ENCODE data around the gene YIPF4. TPM values are rescaled to one million over a fixed set of nuclear protein-coding genes. Genes with fewer than 3 reads are reported as not detected.

The YIPF4 gene
- total and polyA plus RNA-seq, 2 donors (not counting 3 experiments of a cell fraction or from before 2014, with no cell fraction given), result 8.6 to 40.1 TPM

- peaks cover 30% of the 10 kb centered on the region for H3K79me2 ChIP-seq (ENCODE audit: control insufficient read depth, insufficient read depth, low read length)
- BruUV-seq (replicated peaks), result TSS peak; percentile 85
- H3K4me3 ChIP-seq (replicated peaks in 1 of 3; ENCODE audit: insufficient read depth in 1 of 3, low read depth in 1 of 3, low read length in 3 of 3), result peak overlapping the region; percentile 86 to 94 (median 88)
- peak overlapping the region; percentile 88 for H3K4me2 ChIP-seq (ENCODE audit: insufficient read depth, low read length)
- dilution Hi-C loops (cut with MboI; ENCODE audit: extremely low pct_ligation_motif_present, low sequenced_read_pairs) (no loop called here), intact Hi-C loops (cut with micrococcal nuclease) (loop anchor here (1.0 to 5.0 kb wide), 3 partner anchors 80 to 215 kb away; partner anchors contain the start of genes BIRC6 and SPAST)
- TF ChIP-seq CTCF (IDR thresholded peaks at IDR 0.05; ENCODE audit: extremely low read depth in 1 of 2, insufficient read depth in 1 of 2, low read depth in 1 of 2, low read length in 2 of 2), result no peak
- no peak for TF ChIP-seq MAX (IDR thresholded peaks at IDR 0.05; ENCODE audit: insufficient read depth, insufficient read length)
- TF ChIP-seq FOS (IDR thresholded peaks at IDR 0.05; ENCODE audit: borderline replicate concordance, insufficient read depth, low read length), result no peak
- TF ChIP-seq EZH2 (IDR thresholded peaks at IDR 0.05; ENCODE audit: borderline replicate concordance, low read depth, low read length, severe bottlenecking), result no peak
- no peak for TF ChIP-seq GATA2 (IDR thresholded peaks at IDR 0.05; ENCODE audit: insufficient read depth, insufficient read length, low read depth, low read length)
- TF ChIP-seq POLR2AphosphoS5 (IDR thresholded peaks at IDR 0.05; ENCODE audit: insufficient read depth, low read depth, low read length), result no peak
- TF ChIP-seq JUN (IDR thresholded peaks at IDR 0.05; ENCODE audit: borderline replicate concordance, insufficient read depth, insufficient read length, low read depth), result no peak
- no peak for TF ChIP-seq POLR2A (IDR thresholded peaks at IDR 0.05; ENCODE audit: low read depth, low read length)
- no peak for FAIRE-seq
- no peak for DNase-seq (ENCODE audit: low read depth, low spot score)
- H3K9me3 ChIP-seq (replicated peaks; ENCODE audit: control insufficient read depth, insufficient read depth, low read length), result no peaks in the 10 kb centered on the region
- ChIA-PET POLR2A (no interaction called here), CTCF (no interaction called here)
- H4K20me1 ChIP-seq (replicated peaks; ENCODE audit: control insufficient read depth, extremely low read depth, insufficient read depth, low read length), result no peaks in the 10 kb centered on the region
- peak overlapping the region; percentile 80 for H3K27ac ChIP-seq (ENCODE audit: insufficient read depth, low read depth, low read length)
- H3K4me1 ChIP-seq (ENCODE audit: control insufficient read depth, extremely low read depth, insufficient read depth, low read length), result peaks cover 11% of the 10 kb centered on the region
- peak overlapping the region; percentile 93 for H2AFZ ChIP-seq (ENCODE audit: low read depth, low read length)
- no peaks in the 10 kb centered on the region for H3K9me1 ChIP-seq (replicated peaks; ENCODE audit: control insufficient read depth, extremely low read depth, insufficient read depth, low read length)
- no peaks in the 10 kb centered on the region for H3K36me3 ChIP-seq (ENCODE audit: control insufficient read depth in 2 of 2, extremely low read depth in 1 of 2, insufficient read depth in 2 of 2, low read length in 2 of 2)
- H3K9ac ChIP-seq (replicated peaks; ENCODE audit: extremely low read depth, insufficient read depth, low read length), result peak overlapping the region; percentile 97
- H3K27me3 ChIP-seq (ENCODE audit: control insufficient read depth in 2 of 2, insufficient read depth in 2 of 2, low read length in 2 of 2), result peaks cover 0 to 2% of the 10 kb centered on the region in 2 experiments
These were observed 386 bp upstream of the YIPF4 start for GRCh38 chr2:32277363-32277673.

All from endothelial cell of umbilical vein (primary cell).